Stimulated activated CD8-positive, alpha-beta memory T cell treated with anti-CD3 and anti-CD28 coated beads, Interleukin-2, amount 100 ng/mL, for 48 hours (primary cell): ENCODE data around the gene TMEM132D.

Experiments
- DNase-seq, 2 donors: peaks; one replicate each; pipeline ENCODE4 v3.0.0-alpha.2; 2020; ENCODE audit warnings: low read depth in 2 of 2

The TMEM132D gene

DNA sequence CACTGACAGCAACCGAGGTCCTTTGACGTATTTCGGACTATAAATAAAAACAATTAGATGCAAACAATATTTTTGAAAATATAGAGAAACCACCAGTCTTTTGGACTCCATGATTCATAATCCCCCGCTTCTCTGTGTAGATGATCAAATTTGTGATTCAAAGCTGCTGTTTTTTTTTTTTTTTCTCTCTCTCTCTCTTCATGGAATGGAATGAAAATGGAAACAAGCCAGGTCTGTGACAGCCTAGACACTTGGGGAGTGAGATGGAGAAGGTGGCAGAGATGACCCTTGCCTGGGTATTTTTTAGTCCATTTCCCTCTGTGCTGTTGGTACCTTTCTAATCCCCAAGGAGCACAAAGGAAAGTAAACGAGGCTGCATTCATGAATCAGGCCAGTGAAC, 802.0 kb downstream of the TMEM132D start:
- no peak for DNase-seq

DNA sequence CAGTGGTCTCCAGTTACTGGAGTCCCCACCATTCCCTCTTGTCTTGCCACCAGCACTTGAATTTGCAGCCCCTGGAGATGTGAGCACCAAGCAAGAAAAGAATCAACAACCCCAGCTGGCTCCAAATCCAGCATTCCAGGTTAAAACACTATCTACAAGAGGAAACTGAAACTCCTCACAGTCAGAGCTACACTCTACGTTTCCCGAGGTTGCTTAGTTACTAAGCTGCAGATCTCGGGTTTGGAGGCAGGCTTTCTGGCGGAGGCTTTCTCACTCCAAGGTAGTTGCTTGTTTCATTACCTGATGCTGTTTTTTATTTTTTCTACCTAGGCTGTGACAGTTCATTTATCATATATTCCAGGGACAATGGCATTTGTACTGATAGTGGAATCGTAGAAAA, 802.4 kb downstream of the TMEM132D start:
- DNase-seq, result no peak

DNA sequence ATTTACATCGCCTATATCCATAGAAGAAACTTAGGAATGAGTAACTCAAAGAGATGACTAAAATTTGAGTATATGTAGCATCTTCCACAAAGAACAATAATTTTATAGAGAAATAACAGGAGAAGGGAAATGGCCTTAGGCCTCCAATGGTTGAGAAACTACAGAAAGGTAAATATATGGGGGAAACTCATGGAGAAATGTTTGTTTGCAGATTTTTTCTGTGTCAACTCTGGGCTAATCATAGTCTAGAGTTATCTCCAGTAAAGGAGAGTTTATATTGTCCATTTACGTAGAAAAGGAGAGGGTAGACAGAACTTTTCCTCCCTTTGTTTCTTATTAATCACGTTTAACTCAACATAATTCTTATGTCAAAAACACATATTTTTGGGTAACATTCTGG, 806.4 kb downstream of the TMEM132D start:
- DNase-seq, result no peak

DNA sequence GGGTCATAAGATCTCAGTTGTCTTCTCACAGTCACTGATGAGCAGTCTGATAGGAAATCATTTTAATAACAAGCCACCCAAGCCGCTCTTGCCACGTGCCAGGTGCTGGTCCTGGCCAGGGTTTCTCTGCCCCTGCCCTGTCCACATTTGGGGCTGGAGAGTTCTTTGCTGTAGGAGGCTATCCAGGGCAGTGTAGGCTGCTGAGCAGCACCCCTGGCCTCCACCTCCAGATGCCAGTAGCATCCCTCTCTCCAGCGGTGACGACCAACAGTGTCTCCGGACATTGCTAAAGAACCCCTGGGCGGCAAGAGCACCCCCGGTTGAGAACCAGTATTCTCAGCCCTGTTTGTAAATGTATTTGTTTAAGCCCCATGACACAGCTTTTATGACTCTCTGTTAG, 806.9 kb downstream of the TMEM132D start:
- no peak for DNase-seq

DNA sequence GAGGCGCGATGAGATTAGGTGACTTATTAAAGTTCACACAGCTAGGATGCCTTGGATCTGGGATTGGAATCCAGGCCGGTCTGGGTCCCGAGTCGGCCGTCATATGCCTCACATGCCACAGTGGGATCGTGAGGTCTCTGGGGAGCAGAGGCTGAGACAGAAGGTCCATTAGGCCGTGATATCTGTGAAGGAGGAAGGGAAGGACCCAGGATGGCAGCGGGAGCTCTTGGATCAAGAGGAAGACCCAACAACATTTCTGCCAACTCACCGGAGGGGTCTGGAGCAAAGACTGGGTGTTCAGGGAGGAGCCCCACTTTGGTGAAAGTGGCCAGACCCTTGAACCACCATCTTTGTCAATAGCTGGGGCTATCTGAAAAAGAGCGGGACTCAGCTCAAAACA, 807.6 kb downstream of the TMEM132D start:
- no peak for DNase-seq

DNA sequence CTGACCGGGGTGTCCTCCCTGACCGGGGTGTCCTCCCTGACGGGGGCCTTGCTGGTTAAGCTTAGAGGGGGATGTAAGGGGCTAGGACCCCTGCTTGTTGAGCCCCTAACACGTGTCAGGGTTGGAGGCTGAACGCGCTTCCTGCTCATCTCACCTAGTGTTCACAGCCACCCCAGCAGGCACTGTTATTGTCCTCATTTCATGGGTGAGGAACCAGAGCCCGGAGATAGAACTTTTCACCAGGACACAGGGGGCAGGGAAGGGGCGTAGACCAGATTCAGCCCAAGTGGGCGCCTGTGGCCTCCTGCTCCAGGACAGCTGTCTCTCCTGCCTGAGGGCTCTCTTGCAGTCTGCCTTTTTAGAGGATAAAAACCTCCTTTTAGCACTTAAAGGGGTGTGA, 814.2 kb downstream of the TMEM132D start:
- no peak for DNase-seq

DNA sequence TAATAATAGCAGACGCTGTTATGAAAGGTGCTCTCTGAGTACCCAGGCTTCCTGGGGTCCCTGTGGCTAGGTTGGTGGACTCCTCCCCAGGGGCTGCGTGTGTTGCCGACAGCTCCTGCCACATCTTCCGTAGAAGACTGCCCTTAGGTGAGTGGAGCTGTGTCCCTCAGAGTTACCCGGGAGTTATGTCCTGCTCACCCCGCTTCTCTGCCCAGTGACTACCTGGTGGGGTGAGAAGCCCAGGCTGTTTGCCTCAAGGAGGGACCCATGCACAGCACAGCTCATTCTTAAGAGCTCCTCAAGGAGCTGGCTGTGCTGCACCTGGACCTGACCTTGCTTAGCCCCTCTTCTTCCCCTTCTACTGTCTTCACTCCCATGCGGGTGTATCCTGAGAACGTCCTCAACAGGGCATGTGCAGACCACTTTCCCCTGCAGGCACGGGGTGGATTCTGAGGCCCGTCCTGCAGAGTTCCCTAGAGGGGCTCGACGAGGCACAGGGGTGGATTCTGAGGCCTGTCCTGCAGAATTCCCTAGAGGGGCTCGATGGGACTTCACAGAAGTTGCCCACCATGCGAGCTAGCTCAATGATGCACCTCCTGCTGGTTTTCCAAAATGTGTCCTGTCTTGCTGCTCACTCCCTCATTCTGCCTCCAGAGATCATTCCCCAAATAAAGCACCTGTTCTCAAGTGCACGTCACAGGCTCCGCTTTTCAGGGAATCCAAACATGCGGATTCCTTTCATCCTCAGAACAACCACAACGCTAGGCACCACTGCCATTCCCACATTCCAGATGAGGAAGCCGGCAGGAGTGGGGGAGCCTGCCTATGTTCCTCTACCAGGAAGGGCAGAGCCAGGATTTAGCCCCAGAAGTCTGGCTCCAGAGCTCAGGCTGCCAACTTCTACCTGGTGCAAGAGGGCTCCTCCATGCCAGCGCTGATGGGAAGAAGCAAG, 818.7 kb downstream of the TMEM132D start:
- no peak for DNase-seq

DNA sequence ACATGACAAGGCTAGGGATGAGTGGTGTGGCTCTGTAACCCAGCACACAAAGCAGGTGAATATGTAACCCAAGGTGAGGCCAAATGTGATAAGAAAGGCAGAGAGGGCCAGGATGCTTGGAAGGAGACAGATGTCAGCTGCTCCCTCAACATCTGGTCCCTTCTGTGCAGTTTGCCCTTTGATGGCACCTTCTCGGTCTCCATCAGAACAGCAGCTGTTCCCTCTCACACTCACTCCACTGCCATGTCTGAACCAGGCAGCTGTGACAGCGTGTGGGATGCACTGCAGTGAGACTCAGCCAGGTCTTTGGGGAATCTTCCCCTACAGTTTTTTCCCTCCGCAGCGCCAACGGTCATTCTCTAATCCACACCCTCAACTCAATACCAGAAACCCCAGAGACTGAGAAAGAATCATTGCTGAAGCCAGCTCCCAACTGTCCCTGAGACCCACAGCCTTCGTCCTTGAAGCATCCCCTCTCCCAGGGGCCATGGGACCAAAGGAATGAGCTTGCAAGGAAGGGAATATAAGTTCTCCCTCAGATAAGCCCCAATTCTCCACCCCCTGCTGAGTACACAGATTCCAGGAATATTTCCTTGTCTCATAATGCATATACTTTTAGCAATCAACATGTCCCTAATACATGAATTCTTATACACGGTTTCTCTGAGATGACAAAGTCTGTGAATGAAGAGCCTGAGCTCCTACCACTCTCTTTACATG, 820.5 kb downstream of the TMEM132D start:
- no peak for DNase-seq

DNA sequence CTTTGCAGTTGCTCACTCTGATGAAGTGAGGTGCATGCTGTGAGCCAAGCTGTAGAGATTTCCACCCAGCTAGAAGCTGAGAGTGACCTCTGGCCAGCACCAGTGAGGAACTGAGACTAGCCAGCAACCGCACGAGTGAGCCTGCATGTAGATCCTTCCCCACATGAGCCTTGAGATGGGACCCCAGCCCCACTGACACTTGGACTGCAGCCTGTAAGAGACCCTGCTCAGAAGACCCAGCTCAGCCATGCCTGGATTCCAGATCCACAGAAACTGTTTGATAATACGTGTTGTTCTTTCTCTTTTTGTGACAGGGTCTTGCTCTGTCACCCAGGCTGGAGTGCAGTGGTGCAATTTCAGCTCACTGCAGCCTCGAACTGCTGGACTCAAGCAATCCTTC, 821.4 kb downstream of the TMEM132D start:
- no peak for DNase-seq

DNA sequence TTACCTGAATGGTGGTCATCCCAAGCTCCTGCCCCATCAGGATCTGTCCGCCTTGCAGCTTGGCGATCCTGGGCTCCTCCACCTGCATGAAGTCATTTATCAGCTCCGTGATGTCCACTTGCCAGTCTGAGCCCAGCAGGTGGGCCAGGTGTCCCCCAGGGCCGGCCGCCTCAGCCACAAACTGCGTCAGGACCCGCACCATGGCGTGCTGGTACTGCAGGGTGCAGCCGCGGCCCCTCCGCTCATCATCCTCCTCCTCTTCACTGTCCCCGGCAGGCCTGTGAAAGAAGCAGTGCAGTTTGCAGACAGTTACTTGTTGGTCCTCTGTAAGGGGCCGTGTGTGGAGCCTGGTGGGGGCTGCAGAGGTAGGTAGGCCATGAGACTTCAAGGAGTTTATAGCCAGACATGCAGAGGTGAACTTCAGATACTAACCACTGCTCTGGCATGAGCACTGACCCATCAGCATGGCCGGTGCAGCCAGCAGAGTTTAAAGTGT, 822.0 kb downstream of the TMEM132D start:
- DNase-seq, result no peak

DNA sequence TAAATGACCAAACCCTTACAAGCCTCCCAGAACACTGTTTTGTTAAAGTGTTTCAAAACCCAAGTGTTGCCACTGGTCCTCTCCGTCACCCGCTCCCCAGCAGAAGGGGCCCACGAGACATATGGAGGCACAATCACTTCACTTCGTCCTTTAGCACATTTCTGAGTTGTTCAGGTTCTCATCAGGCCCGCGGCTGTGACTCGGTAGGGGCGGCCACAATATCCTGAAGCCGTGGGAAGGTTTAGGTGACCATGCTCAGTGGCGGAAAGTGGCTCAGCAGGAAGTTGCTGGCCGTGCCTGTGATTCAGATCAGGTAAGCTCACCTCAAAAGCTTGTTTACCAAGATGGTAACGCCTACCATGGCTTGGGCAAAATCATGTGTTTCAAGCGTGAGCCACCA, 823.0 kb downstream of the TMEM132D start:
- no peak for DNase-seq

DNA sequence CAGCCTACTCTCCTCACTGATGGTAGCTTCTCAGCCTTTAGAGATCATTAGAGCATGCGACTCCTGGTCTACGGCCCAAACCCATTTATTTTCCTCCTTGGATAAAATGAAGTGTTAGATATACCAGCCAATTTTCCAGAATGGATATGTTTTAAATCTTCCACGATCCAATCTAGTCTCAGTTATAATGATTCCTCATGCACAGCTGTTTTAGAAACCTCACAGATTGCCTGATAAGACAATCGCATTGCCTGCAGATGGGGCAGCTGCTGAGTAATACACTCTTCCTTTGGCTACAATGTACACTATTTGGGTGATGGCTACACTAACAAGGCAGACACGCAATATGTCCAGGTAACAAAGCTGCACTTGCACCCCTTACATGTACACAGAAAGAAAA, 823.4 kb downstream of the TMEM132D start:
- DNase-seq, result no peak

DNA sequence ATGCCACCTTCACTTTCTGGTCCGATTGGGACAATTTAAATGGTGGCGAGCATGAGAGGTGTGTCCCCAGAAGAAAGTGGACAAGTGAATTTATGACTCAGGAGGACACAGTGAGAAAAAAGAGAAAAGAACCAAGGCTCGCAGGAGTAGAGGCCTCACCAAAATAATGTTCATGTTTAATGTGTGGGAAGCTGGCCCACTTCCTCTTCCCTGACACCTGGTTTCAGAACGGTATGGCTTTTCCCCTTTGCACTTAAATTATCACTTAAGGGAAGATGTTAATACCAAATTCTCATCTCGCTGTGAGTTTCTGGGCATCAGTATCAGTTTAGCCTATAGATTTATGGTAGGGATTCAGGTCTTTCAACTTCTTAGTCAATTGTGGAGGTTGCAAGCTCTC, 824.1 kb downstream of the TMEM132D start:
- DNase-seq, result no peak

DNA sequence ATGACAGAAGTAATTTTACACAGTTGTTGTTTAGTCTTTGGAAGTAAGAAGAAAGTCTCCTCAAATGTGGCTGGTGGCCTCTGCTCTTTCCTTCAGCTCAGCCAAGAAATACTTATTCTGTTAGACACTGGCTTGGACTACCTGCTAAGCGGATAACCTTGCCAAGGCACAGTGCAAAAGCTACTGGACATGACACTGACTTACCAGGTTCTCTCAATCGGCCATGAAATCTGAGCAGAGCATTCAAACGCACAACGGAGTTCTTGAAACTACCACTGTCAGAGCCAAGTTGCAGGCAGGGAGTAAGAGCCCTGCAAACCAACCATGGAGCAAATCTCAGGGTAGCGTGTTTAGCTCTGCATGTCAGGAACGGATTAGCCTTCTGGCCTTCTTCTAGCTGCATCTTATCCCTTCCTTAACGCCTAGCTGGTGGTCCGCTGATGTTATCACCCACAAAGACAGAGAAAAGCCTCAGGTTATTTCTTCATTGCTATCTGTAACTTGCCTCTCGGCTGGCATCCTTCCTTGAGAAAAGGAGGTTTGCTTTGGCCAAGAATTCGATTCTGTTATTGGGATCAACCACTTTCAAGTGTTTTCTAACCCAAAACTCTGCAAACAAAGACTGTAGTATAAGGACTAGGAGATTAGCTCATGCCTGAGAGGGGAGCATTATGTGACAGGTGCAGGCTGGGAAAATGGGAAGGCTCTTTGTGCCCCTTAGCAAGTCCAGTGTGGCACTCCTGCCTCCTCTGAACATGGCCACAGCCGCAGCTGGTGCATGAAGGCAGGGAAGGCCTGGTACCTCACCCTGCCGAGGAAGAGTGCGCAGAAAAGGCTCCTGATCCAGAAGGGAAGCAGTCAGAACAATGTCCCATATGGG, 827.1 kb downstream of the TMEM132D start:
- DNase-seq, result no peak

DNA sequence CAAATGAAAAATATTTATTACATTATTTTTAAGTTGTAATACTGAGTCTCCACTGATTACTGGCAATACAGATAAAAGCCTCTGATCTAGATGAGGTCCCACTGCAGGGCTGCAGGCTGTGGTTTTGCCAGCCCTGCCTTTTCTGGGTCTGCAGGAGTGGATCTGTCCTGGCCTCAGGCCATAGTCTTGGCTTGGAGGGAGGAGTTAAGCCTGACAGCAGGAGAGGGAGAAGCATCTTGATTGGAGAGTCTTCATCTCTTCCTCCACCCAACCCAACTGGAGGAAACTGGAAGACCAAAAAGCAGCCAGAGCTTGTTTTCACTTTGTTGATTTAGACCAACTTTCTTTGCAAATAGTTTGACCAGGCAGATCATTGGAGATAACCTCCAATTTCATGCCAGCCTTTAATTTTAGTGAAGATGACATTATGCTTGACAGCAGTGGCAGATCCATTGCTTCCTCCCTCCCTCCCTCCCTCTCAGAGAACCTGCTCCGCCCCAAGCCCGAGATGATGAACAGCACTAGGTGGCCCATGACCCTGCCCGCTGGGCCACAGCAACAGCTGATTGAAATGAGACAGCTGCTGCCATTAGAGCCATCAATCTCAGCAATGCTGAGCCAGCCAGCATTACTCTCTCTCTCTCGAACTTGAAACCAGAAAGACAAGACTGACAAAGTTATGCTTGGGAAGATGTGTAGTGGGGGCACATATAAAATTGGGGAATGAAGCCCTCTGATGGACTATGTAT, 828.2 kb downstream of the TMEM132D start:
- no peak for DNase-seq

DNA sequence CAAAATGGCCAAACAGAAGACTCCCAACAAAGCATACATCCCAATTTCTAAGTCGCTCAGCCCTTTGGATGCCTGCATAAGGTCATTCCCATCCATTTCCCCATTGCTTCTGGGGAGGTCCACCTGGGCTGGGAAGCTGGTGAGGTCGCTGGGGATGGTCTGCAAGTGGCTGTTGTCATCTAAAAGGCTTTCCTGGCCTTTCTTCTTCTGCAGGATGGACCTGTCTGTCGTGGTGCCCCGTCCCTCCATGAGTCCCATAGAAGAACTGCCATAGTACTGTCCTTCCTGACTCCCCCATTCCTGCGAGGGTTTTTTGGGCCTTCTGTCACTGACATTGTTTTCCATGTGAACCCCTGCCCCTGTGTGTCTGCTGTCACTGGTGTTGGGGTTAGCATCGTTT, 829.4 kb downstream of the TMEM132D start:
- no peak for DNase-seq

DNA sequence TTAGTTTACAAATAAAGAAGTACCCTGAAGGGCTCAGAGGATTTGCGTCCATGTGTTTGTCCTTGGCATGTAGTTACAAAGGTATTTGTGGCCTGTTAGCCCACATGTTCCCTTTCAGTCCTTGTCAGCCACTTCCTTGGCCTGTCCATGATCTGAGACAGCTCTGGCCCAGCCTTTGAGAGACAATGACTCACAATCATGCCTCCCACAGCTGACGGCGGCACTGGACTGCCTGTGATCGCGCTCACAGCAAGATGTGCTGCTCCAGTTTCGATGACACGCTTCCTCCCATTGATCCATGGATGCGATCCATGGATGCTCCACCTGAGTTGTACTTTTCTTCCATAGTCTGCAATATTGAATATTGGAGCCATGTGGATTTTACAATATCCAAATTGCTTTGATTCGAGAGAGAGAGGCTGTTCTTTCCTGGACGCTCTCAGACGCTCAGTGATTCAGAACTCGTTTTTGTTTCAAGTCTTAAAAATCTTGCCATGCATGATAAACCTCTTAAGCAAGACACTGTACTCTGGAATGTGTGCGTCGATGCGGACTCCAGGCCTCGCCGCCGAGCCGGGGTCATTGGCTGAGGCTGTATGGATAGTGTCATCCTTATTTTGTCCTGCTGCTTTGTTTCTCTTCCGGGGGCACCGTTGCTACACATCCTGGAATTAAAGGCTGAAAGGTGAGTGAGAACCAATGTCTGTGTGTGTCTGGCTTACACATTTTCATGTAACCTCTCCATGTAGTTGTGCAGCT, 830.5 kb downstream of the TMEM132D start:
- DNase-seq, result no peak

DNA sequence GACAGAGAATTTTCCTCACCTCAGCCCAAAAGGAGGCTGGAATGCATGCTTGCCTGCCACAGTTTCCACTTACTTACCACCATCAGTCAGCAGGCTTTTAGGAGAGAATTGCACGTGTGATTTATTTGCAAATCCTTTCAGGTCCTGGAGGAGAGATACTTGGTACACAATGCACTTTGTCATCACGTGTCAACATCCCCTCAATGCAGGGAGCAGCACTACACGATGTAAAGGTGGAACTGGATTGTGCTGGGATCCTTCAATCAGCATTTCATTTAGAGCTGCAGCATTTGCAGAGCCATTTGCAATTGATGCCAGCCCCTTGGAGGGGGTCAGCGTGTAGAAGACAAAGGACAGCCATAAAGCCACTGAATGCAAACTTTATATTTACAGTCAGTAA, 832.5 kb downstream of the TMEM132D start:
- no peak for DNase-seq

DNA sequence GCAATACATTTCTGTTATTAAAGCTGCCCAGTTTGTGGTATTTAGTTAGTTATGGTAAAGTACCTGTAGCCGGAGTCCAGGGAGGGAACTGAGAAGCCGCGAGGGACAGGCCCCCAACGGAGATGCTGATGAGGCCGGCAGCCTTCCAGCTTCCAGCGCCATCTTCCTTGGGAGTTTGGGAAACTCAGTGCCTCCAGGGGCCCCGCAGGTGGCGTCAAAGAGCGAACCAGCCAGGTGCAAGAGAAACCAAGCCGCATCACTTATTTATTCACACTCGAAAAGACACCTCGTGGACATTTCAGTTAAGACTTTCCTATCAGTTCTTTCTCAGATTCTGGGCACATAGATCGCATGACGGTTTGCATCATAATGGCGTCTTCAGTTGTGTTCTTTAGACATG, 833.9 kb downstream of the TMEM132D start:
- DNase-seq, result no peak

DNA sequence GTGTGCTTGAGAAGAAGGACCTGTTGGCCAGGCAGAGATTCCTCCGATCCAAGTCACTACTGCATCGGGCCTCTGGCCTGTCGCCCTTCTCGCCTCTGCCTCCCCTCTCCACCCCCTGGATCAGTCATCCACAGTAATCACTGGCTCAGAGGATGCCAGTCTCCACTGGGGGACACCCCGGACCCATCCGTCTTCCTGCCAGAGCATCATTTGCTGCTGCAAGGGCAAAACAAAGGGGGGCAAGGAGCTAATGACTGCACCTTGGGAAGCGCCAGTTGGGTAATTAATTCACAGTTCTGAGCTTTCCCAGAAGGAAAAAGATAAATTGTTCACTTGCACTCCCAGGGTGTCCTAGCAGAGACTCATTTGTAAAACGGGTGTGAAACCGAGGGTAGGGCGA, 835.1 kb downstream of the TMEM132D start:
- DNase-seq, result no peak

DNA sequence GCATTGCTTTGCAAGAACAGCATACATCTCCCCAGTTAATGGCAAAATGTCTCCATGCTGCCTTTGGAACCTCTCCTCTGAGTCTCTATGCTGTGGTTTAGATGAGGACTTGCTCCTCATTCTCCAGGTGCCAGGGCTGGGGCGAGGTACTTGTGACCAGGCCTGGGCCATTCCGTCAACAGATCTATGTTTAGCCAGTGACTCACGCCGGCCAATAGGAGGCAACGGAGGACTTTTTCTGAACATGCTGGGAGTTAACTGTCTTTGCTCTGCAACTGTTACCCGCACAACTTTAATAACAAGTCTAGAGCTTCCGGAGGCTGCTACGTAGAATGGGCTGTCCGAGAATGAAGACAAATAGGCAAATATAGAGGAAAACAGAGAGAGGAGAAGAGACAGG, 836.3 kb downstream of the TMEM132D start:
- no peak for DNase-seq
